Right lobe of liver (tissue), 6 donors: ENCODE measurements around the gene CTIF. TPM values are rescaled to one million over a fixed set of nuclear protein-coding genes. Genes with fewer than 3 reads are reported as not detected.

Experiments
- ATAC-seq, 4 donors: fragments of 200-7000 bp; cut with Tn5 transposase; one replicate each; pipeline ENCODE4 v1.9.1; 2020; ENCODE audit warnings: mild to moderate bottlenecking in 4 of 4, moderate library complexity in 4 of 4
- DNase-seq, 3 donors: peaks; one replicate each; pipeline ENCODE4 v3.0.0-alpha.2; 2020
- H3K27ac ChIP-seq, 3 donors: fragments of 200-600 bp; one replicate each; pipeline ENCODE4 v1.8.0; 2022
- H3K27me3 ChIP-seq, 2 donors: fragments of 200-600 bp; one replicate each; pipeline ENCODE4 v1.8.0; 2022
- H3K36me3 ChIP-seq, 4 donors: fragments of 200-600 bp; sonication (generic) in 1 of 4; one replicate each; pipeline versions ENCODE4 v1.5.1 to v1.8.0; 2017 to 2022; ENCODE audit warnings: control low read depth in 1 of 4
- H3K4me1 ChIP-seq, 4 donors: fragments of 200-600 bp; sonication (generic) in 1 of 4; one replicate each; pipeline versions ENCODE4 v1.5.1 to v1.8.0; 2017 to 2022; ENCODE audit warnings: control low read depth in 1 of 4
- H3K4me3 ChIP-seq, 3 donors: fragments of 200-600 bp; one replicate each; pipeline ENCODE4 v1.8.0; 2022
- H3K9me3 ChIP-seq, 4 donors: fragments of 200-600 bp; sonication (generic) in 1 of 4; one replicate each; pipeline versions ENCODE4 v1.5.1 to v1.8.0; 2017 to 2022; ENCODE audit warnings: control low read depth in 1 of 4
- CTCF ChIP-seq, 4 donors: fragments of 200-600 bp in 3 of 4; fragments of 450-650 bp in 1 of 4; IDR thresholded peaks; one replicate each; pipeline versions ENCODE4 v1.5.1 to v1.8.0; 2016 to 2022; ENCODE audit warnings: antibody characterized with exemption in 4 of 4, mild to moderate bottlenecking in 2 of 4
- POLR2A ChIP-seq: fragments of 450-650 bp; IDR thresholded peaks from one replicate; pipeline ENCODE4 v1.6.1; 2017; ENCODE audit warnings: antibody characterized with exemption, mild to moderate bottlenecking
- WGBS: methylation state at CpG from one replicate; pipeline ENCODE4 v1.1.6; 2018; ENCODE audit warnings: low coverage, low lambda C conversion rate; ENCODE audit not compliant: insufficient coverage; ENCODE audit errors: missing lambda C conversion rate; 5-methylcytosine and 5-hydroxymethylcytosine counted together
- intact Hi-C, 2 donors: fragments of 100-400 bp; cut with DNase I; formaldehyde crosslinking; loops; one replicate each; pipeline versions ENCODE4 v1.11.2 to v1.14.1; 2022
- total RNA-seq, 6 experiments: library from RNA; depleted of rRNA in 2 of 6; stranded (reverse); fragments of >200 nt in 2 of 6; fragmentation: NEBNext Ultra II Directional in 3 of 6; extraction: Animal tissue kit (Norgen Biotek cat#: 25700) in 3 of 6; gene quantifications; one replicate each; pipeline versions ENCODE4 v1.1.0 to v1.2.4, GENCODE V29; 2016 to 2023
- donor health status: DM: no; HTN: yes; CAD: no.
- donor health status: DM: no; HTN: no; CAD: no.
- donor health status: DM: no; HTN: no; CAD: no.
- donor health status: DM: no; HTN: yes; CAD: no.
- donor health status: DM: no; HTN: yes; CAD: no.

Gene CTIF
- total RNA-seq, 6 experiments from 2014 or later: 29.0 to 60.6 (median 43.1) TPM

DNA sequence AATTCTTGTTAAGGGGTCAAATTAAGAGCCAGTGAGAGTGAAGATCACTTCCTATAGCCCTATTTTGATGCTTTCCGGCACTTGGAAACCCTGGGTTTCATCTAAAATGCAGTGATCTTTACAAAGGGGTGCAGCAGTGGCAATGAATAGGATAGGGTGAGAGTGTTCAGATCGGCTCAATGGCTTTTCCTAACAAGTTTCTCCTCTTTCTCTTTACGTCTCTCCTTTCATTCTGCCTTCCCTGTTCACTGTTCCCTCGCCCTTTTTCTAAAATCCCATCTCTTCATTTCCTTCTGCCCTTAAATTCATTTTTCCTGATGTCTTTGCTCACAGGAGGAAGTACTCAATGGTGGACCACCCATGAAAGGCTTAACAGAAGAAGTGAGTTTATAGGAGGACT is 86.0 kb downstream of the CTIF start:
- Histone ChIP-seq H3K36me3 (peaks cover 0 to 39% (median 13%) of the 10 kb centered on the region in 4 donors), H3K9me3 (no peaks in the 10 kb centered on the region), H3K27ac (no peak overlapping the region), H3K27me3 (no peaks in the 10 kb centered on the region), H3K4me1 (no peaks in the 10 kb centered on the region), H3K4me3 (no peak overlapping the region)
- ATAC-seq (no peak), DNase-seq (no peak)
- WGBS: 93% methylated on average over 4 of the region's 4 CpGs
- intact Hi-C loops: no loop called here
- no peak for TF ChIP-seq CTCF (IDR thresholded peaks at IDR 0.05)
- no peak for TF ChIP-seq POLR2A

- H3K4me3 ChIP-seq: no peak overlapping the region
- H3K36me3 ChIP-seq: peaks cover 0 to 31% (median 9%) of the 10 kb centered on the region in 4 donors
- no peak overlapping the region for H3K27ac ChIP-seq
- no peaks in the 10 kb centered on the region for H3K9me3 ChIP-seq
- WGBS: 83% methylated on average over 1 of the region's 3 CpGs
- no peak for ATAC-seq
- no peak for TF ChIP-seq POLR2A
- TF ChIP-seq CTCF (IDR thresholded peaks at IDR 0.05): no peak
- H3K4me1 ChIP-seq: no peaks in the 10 kb centered on the region
- intact Hi-C loops: no loop called here
- no peaks in the 10 kb centered on the region for H3K27me3 ChIP-seq
- no peak for DNase-seq
These were observed 88.4 kb downstream of the CTIF start for GRCh38 chr18:48627216-48627615.

DNA sequence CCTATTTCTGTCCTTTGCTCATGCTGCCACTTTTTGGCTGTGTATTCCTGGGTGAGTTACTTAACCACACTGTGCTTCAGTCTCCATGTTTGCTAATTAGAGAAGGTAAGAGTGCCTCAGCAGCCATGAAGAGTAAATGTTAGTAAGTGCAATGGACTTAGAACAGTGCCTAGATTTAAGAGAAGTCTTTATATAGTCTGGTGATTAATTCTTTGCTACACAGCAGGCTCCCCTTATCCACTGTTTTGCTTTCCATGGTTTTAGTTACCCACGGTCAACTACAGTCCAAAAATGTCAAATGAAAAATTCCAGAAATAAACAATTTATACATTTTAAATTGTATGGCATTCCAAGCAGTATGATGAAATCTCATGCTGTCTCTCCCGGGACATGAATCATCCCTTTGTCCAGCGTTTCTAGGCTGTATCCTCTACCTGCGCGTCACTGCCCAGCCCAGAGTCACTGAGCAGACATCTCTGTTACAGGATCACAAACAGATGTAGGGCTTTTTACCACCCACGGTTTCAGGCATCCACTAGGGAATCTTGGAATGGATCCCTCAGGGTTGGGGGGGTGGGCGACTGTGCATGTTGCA is 91.0 kb downstream of the CTIF start:
- peak in 1 of 4 donors; percentile 19 for ATAC-seq

GRCh38 chr18:48631851-48632250 is 93.0 kb downstream of the CTIF start:
- H3K4me3 ChIP-seq: no peak overlapping the region
- 100% methylated on average over 1 of the region's 6 CpGs for WGBS
- ATAC-seq (no peak), DNase-seq (no peak)
- no peak for TF ChIP-seq POLR2A
- TF ChIP-seq CTCF (IDR thresholded peaks at IDR 0.05): no peak
- peaks cover 0 to 19% (median 9%) of the 10 kb centered on the region in 4 donors for H3K4me1 ChIP-seq
- H3K27ac ChIP-seq: no peak overlapping the region
- H3K9me3 ChIP-seq: no peaks in the 10 kb centered on the region
- peaks cover 0 to 25% (median 4%) of the 10 kb centered on the region in 4 donors for H3K36me3 ChIP-seq
- intact Hi-C loops: no loop called here
- no peaks in the 10 kb centered on the region for H3K27me3 ChIP-seq

More for the DNA sequence above, 91.0 kb downstream of the CTIF start:
- Histone ChIP-seq H3K36me3 (peaks cover 0 to 29% (median 7%) of the 10 kb centered on the region in 4 donors), H3K27ac (no peak overlapping the region), H3K4me1 (peaks cover 0 to 12% (median 4%) of the 10 kb centered on the region in 4 donors), H3K4me3 (no peak overlapping the region), H3K9me3 (no peaks in the 10 kb centered on the region), H3K27me3 (no peaks in the 10 kb centered on the region)
- no peak for TF ChIP-seq CTCF (IDR thresholded peaks at IDR 0.05)
- TF ChIP-seq POLR2A: no peak
- 66% methylated on average over 7 of the region's 7 CpGs for WGBS
- intact Hi-C loops: no loop called here
- DNase-seq: peak in 1 of 3 donors; percentile 34
